Femur (tissue), 1 donor: ENCODE data around the gene TMEM132C.

Experiments used
- DNase-seq: peaks from one replicate; pipeline ENCODE4 v3.0.0-alpha.2; 2017

Gene TMEM132C

DNA sequence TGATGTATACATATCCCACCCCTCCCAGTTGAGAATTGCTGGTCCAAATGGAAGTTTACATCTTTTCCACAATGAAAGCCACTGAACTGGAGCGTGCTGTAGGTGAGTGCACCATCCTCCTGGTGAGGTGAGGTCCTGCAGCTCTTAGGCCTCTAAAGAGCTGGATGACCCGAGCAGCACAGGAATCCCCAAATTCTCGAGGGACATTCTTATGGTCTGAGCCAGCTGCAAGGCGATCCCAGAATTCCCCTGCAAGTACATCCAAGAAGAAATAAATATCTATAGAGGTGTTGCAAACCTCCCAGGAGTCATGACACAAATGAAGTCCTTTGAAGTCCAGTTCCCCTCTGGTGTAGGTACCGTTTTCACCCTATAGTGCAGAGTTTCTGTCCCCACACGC, 24.0 kb downstream of the TMEM132C start:
- no peak for DNase-seq

DNA sequence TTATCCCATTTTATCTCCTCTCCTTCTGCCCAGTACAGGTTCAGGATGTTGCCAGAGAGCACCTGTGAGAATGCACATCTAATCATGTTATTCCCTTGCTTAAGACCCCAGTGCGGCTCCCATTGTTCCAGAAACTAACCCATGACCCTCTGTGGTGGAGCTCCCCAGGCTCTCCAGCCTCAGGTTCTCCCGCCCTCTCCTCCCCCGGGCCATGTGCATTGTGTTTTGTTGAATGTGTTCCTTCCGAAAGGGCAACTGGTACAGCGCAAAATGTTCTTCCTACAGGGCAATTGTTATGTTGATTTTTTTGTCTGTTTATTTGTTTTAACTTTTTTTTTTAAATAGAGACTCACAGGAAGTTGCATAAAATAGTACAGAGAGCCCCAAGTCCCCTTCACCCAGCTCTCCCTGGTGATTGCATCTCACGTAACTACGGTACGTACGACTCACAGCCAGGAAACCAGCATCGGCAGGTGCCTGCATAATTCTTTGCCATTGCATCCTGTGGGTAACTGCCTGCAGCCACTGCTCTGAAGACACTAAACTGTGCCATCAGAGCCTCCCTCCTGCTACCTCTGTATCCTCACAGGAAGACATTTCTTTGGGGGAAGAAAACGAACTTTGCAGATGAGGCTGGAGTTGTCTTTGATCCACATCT, 31.2 kb downstream of the TMEM132C start:
- DNase-seq, result no peak

DNA sequence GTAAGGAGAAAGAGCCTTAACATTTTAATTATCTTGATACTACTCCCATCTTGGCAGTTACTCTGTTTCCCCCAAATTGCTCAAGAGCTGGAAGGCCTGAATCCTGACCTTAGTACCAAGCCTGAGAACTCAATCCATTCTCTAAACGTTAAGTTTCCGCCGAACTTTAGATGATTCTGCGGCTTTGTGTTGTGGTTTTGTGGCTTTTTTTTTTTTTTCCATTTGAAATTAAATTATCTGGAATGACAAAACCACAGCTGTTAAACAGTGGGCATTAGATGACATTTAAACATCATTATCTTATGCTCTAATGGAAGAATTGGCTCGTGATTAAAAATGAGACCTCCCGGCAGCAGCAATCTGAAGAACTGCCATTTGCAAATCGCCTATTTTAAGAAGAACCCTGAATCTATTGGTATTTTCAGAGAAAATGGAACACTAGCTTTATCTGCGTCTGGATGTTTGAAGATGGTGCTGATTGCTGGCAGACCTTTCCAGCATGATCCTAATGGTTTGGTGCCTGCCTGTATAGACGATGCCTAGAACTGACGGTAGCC, 38.4 kb downstream of the TMEM132C start:
- no peak for DNase-seq

DNA sequence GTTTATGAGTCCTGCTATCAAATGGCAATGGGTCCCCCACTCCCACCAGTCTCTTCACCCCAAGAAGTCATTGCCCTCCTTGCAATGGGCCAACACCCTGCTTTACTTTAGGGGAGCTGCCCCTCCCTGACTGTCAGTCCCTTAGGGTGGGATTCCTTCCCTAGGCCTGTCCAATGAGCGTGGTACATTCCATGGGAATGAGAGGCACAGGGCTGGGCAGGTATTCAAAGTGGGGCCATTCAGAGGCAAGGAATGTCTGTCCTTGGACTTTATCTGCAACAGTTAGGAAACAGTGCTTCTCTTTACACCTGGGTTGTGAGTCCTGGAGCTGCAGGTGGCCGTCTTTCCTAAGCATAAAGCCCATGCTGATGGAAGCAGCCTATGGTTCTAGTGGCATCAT, 40.8 kb downstream of the TMEM132C start:
- DNase-seq, result no peak

DNA sequence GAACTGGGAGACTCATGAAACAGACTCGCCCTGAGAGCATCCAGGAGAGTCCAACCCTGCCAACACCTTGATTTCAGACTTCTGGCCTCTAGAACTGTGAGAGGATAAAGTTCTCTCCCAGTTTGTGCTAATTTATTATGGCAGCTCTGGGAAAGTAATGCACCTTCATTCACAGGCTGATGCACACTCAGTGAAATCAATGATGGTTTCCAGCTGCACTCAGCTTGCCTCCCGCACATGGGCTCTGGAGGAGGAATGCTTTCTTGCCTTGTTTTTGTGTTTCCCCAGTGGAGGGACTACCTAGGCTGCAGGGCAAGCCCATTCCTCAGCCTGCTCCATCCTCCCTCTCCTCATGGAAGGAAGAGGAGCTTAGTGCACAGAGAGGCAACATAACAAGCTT, 45.7 kb downstream of the TMEM132C start:
- DNase-seq, result no peak

DNA sequence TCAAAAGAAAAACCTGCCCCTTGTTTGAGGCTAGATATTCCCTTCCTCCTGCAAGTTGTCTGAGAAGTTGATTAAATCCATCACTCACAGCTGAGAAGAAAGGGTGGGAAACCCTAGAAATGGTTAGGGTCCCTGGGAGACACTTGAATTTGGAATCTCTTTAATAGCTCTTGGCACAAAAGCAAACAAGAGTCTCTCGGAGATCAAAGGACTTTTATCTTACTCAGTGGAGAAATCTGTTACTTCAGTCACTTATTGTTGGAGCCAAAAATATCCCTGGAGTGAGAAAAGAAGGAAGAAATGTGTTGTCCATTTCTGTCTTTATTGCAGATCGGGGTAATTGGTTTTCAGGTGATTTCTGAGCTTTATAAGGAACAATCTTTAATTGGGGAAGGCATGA, 47.0 kb downstream of the TMEM132C start:
- no peak for DNase-seq

DNA sequence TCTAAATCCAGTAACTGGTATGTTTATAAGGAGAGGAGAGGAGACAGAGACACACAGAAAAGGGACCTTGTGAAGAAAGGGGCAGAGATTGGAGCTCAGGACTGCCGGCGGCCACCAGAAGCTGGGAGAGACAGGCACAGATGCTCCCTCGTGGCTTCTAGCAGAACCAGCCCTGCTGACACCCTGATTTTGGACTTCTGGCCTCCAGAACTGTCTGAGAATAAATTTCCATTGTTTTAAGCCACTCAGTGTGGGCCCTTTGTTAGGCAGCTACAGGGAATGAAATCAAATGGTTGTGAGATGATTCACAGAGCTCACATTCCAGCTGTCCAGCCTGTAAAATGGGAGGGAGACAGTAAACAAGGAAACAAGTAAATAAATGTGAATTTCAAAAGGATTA, 47.6 kb downstream of the TMEM132C start:
- no peak for DNase-seq

DNA sequence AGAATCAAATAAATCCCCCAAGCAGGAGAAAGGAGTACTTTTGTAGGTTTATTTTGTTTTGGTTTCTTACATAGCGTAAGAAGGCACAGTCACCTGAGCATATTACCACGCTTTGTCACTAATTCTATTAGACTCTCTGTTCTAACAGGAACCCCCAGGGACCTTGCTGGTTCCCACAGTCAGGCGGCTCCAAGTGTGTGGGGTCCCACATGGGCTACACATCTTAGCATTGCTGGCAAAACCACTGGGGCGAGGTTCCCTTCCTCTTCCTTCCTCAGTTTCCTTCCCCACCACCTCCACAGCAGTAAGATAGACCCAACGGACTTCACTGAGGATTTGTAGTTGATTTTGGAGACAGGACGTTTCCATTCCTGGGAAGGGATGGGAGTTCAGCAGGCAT, 49.1 kb downstream of the TMEM132C start:
- DNase-seq, result no peak

DNA sequence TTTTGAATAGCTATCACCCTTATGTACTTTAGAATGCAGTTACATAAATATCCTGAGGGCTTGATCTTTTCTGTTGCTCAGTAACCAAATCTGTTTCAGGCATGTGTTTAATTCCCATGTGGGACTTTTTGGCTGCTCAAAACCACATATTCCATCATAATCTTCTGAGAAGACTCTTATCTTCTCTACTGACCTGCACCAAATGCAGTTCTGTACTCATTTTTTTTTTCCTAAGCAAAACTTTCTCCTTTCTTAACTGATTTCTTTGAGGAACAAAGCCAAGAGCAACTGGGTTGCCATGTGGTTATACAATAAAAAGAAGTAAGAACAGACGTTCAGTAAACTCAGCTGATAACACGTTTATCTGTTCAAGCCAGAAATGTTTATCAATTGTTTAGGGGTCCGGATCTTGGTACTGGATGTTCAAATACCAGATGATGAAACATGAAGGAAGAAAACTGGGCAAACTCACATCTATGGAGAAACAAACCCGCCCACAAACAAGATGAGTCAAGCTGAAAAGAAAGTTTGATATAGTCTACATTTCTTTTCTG, 50.1 kb downstream of the TMEM132C start:
- DNase-seq, result no peak

DNA sequence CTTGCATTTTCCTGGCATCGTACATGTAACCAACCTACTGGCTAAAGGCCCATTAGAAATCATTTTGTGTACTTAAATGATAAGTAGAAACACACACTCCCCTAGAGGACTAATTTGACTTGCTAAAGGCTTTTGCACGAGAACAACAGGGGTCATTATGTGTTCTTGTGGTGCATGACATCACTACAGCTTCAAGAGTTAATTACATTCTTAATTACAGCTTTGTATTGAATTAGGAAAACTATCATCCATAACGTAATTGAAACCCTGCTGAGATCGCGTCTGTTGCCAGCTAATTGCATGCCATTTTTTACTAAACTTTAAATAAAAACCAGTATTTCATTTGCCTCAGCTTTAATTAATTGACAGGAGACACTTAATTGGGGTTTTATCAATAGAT, 51.4 kb downstream of the TMEM132C start:
- DNase-seq, result no peak

DNA sequence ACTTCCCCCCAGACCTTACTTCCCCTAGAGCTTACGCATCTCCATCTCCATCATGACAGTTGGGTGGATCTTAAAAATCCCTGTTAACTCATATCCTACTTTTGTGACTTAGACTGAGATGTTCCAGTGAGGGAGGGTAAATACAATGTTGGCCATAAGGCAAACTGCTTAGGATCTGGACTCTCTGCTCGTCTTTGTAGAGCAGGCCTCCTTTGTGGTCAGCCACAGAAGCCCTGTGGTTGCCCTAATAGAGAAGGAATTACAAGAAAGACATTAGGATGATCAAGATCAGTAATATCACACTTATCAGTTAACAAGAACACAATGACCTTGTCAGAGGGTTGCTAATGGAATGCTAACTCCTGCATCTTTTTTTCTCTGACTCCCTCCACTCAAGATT, 52.0 kb downstream of the TMEM132C start:
- no peak for DNase-seq

DNA sequence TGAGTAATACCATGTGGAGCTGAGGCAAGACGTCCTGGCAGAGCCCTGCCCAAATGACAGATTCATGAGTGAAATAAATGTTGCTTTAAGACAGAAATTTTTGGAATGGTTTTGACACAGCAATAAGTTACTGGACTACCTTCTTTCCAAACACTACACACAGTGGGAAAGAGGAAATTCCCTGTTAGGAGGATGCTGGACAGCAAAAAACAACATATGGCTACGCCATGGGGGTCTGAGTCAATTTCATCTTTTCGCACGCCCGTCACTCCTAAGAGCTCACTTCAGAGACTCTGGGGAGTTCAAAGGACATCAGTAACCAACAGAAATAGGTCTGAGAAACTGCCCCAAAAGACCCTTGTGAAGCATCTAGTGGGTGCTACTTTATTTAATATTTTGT, 55.4 kb downstream of the TMEM132C start:
- no peak for DNase-seq

DNA sequence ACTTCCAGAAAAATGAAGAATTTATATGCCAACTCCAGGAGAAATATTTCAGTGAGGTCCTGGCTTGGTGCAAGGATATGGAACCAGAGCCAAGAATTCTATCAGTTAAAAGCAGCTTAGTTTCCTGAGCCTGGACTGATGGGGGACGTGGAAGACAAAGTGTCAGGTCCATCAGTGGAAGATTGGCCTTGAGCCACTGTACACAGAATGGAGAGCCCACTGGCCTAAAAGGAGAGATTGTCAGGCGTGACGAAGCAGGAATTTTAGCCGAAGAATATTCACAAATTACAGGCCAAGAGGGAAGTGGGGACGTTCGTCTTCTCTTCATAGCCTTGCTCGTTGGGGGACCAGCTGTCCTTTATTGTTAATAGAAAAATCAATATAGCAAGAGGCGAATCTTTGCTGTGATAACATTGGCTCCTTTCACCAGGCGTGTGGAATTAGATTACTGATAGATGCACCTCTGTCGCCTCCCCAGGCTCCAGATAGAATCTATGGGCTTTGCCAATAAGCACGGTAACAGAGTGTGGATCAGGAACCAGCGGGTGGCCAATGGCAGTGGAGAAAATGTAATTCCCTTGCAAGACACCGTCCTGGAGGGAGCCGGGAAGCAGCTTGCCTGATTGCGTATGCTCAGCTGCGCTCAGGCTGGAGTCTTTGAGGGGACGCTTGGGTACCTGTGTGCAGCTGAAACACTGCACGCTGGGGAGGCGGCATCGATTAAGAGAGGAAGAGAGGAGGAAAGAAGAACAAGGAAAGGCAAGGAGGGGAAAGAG, 56.4 kb downstream of the TMEM132C start:
- DNase-seq, result no peak

DNA sequence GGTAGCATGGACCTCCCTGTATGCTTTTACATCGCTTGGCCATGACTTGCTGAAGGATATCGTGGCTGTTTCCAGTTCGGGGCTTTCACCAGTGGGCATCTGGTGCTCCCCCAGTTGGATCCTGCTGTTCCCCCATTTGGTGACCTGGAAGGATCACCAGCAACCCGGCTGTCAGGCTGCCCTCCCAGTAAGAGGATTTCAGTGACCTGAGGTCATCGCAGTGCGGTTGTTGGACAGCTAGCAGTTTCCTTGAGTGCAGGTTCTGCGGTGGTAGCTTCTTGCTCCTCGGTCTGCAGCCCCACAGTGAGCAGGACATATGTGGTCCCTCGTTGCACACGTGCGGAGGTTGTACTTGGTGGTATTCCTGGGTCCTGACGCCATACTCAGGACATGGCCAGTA, 58.7 kb downstream of the TMEM132C start:
- no peak for DNase-seq

DNA sequence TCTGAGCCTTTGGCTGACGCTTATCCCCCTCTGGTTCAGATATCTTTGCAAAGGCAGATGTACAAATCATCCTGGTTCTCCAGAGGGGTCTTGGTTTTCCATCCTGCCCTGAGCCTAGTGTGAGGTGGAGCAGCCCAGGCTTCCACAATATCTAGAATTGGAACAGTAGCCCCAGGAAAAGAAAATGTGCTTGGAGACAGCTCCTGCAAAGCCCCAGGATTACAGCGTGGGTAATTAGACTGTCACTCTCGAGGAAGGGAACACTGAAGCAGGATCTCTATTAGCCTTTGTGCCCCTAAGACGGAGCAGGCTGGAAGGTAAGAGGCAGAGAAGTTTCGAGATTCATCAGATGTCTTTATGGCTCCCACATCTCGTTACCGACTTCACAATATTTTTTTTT, 59.4 kb downstream of the TMEM132C start:
- no peak for DNase-seq

DNA sequence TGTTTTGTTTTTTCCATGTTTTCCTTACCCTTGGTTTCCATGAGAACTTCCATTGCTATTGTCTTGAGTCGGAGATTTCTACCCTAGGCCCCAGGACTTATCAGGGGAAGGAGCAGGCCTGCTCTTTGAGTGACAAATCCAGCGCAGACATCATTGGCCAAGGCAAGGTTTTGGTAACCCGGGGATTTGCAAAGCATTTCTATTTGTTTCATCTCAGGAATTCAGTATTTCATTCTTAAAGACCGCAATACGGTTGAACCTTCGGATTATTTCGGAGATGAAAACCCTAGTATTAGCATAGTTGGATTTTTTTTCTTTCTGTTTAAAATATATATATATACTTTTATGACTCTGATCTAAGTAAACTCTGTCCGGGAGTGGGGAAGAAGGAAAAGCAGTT, 62.0 kb downstream of the TMEM132C start:
- DNase-seq, result no peak

DNA sequence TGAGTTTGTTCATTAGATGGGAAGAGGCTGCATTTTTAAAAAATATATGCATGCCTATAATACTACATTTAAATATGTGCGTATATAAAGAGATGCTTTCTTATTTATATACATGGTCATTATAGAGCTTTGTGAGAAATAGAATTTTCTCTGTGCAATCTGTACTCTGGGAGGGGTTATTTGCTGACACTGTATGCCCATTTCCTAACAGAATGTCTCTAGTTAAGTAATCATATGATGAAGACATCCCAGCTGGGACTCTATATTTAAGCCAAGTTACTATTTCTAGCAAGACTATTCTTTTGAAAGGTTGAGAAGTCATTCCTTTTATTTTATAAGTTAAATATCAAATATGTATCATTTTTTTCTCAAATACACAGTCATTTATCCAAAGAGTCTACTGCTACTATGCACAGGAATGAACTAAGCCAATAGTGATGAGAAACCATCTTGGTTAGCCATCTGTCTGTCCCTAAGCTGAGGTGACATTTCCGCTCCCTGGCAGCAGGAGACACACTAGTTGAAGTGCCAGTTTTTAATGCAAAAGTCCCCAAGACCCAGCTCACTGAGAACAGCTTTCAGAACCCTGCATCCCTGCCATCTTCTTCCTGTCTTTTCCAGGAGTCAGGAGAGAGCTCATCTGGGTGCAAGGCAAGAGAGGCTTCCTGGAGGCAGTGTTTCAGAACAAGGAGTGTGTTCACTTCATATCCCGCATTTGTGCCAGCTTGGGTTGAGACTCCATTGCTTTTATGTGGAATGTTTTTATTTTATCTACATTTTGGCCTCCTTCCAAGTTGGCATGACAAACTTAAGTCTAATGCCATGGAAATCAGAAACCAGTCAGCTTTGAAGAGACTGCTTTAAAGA, 69.5 kb downstream of the TMEM132C start:
- no peak for DNase-seq

DNA sequence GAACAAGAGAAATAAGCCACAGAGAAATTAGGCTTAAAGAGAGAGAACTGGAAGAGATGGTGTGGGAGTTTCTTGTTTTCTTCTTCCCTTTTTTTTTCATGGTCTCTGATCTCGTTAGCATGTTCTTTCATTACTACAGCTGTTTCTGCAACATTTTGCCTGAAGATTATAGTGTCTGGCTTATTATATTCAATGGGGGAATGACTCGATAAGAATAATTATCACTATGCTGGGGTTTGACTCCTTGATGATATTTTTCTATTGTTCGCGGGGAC, 70.0 kb downstream of the TMEM132C start:
- DNase-seq, result no peak

DNA sequence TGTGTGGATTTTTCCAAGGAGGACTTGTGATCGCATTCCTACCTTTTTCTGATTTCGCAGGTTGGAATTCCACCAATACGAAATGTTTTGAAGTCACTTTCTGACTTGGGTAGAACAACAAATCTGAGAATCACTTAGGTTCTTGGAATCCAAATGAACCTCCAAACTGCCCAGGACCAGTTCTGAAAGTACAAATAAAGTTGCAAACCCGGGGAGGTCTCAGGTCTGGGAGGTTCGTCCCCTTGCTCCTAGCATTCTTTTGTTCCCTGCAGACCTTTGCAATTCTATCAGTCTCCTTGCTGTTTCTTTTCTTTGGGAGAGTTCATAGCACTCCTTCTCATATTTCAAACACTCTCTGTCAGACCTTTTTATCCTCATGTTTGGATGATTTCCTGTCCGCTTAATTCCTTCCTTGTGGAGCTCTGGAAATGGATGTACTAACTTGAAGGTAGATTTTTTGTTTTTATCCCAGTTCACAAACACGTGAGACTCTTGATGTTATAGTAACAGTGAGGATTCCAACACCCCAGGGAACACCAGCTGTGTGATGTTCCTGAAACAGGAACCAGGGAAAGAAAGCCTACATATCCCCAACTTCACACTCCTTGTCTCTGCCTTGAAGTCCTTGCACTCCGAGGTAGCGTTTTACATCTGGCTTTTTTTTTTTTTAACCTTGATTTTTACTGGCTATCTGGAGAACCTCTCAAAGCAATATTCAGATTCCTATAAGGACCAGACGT, 70.6 kb downstream of the TMEM132C start:
- DNase-seq, result no peak

DNA sequence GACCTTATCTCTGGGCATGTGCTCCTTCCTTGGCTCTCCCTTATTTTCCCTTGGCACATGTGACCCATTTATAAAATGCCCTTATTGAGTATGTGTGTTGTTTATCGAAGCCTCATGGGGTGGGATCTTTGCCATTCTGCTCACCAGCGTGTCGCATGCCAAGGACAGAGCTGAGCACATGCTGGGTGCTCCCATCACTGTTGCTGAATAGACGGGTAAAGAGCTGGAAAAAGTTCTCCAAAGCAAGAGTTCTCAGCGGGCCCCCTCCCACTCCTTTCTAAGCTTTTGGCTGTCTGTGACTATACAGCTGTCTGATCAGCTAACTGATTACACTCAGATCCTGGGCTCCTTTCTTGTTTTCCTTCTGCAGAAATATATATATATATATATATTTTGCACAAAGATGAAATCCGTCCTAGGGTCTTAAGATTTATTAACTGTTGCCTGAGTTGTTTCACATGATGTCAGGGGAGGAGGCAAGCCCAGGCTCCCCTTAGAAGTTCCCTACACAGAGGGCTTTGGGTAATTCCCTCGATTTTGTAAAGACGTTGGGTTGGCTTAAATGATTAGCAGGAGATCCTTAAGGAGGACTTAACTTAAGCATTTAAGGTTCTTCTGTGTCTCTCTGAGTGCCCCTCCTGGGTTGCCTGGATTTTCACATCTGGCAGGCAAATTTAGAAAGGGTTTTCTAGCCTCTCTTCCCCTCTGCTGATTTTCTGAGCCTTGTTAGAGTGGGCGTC, 71.6 kb downstream of the TMEM132C start:
- DNase-seq, result no peak

DNA sequence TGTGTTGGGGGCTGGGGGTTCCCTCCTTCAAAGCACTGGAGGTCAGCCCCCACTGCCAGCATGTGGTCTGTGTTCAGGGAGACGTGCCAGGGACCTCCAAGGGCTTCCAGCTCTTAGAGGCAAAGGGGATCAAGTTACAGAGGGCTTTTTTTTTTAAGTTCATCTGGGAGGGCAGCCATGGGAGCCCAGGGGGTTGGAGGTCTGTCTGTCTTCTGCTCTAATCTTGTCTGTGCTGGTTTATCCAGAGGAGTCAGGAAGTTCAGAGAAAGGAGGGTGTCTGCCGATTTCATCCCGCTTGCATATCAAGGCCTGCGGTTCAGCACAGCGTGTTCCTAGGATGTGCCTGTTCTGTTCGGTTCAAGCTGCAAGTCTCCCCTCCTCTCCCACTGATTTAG, 72.2 kb downstream of the TMEM132C start:
- DNase-seq, result peak; percentile 38

DNA sequence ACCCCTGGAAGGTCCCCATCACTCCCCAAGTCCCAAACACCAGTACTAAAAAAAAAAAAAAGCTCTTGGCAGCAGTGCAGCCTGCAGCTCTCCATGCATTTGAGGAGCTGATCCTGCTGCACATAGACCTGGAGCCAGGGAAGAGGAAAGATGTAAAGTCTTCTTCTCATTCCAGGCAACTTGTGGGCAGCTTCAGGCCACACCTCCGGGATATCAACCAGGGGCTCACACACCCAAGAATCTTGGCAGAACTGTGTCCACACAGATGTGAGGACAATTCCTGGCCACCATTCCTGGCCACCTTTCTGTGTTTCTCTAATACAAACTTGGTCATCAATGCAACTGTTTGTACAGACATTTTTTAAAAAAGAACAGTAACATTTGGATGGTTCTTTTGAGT, 72.7 kb downstream of the TMEM132C start:
- no peak for DNase-seq
